Measurements from ENCODE around the gene HOXA13.

The HOXA13 gene

DNA sequence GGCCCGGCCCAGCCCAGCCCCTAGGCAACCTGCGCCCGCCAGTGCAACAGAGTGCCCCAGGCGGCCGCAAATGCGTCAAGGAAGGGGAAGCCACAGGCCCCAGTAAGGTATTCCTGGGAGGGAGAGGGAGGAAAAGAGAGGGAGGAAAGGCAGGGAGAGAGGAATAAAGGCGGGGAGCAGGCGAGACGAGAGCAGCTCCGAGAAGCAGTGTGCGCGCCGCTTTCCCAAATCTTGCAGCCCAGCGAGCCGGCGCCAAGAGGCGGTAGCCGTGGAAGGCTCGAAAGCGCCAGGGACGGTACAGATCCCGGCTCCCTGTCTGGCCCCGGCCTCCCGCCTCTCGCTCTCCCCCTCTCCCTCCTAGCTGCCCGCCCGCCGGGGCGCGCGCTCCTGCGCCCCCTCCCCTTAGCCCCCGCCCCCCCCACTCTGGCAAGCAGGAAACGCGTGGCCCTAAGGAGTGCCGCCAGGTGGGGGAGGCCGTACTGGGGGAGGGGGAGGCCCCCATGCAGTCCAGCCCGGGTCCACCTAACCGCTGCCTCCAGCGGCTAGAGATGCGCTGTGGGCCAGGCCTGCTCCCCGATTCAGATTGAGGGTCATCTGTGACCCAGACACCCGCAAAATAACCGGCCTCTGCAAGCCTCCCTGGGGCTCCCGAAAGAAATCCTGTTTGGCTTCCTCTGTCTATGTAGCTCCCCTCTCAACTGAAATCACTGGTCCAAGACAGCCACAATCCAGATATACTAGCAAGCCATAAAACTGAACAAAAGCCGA, 30.0 kb downstream of the HOXA13 start (continued):
- TF ChIP-seq, protein P1, sequence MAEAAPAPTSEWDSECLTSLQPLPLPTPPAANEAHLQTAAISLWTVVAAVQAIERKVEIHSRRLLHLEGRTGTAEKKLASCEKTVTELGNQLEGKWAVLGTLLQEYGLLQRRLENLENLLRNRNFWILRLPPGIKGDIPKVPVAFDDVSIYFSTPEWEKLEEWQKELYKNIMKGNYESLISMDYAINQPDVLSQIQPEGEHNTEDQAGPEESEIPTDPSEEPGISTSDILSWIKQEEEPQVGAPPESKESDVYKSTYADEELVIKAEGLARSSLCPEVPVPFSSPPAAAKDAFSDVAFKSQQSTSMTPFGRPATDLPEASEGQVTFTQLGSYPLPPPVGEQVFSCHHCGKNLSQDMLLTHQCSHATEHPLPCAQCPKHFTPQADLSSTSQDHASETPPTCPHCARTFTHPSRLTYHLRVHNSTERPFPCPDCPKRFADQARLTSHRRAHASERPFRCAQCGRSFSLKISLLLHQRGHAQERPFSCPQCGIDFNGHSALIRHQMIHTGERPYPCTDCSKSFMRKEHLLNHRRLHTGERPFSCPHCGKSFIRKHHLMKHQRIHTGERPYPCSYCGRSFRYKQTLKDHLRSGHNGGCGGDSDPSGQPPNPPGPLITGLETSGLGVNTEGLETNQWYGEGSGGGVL (tag by site-specific recombination; IDR thresholded peaks at IDR 0.05) = peak; percentile 86
- TF ChIP-seq ZBTB1 (tag by site-specific recombination; IDR thresholded peaks at IDR 0.05) (no peak), ZNF529 (tag by site-specific recombination; IDR thresholded peaks at IDR 0.05; ENCODE audit: insufficient replicate concordance) (no peak), ZSCAN30 (tag by site-specific recombination; IDR thresholded peaks at IDR 0.05) (0 out of 2 replicates have a peak, but pooled peaks have one; percentile 26), ZNF837 (tag by site-specific recombination; IDR thresholded peaks at IDR 0.05) (no peak), HIC1 (tag by site-specific recombination; IDR thresholded peaks at IDR 0.05) (no peak), ZBTB21 (tag by site-specific recombination; IDR thresholded peaks at IDR 0.05) (no peak), TCF7L2 (IDR thresholded peaks at IDR 0.05; ENCODE audit: borderline replicate concordance, low read depth, low read length) (peak; percentile 64), GFI1B (tag by site-specific recombination; IDR thresholded peaks at IDR 0.05) (peak; percentile 79), ZFHX2 (tag by site-specific recombination; conservative IDR thresholded peaks at IDR 0.05) (0 out of 2 replicates have a peak, but pooled peaks have one; percentile 11)
- TF ChIP-seq, protein P2, sequence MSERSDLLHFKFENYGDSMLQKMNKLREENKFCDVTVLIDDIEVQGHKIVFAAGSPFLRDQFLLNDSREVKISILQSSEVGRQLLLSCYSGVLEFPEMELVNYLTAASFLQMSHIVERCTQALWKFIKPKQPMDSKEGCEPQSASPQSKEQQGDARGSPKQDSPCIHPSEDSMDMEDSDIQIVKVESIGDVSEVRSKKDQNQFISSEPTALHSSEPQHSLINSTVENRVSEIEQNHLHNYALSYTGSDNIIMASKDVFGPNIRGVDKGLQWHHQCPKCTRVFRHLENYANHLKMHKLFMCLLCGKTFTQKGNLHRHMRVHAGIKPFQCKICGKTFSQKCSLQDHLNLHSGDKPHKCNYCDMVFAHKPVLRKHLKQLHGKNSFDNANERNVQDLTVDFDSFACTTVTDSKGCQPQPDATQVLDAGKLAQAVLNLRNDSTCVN (tag by site-specific recombination; optimal IDR thresholded peaks at IDR 0.05) = peak; percentile 69
- TF ChIP-seq, protein P3, sequence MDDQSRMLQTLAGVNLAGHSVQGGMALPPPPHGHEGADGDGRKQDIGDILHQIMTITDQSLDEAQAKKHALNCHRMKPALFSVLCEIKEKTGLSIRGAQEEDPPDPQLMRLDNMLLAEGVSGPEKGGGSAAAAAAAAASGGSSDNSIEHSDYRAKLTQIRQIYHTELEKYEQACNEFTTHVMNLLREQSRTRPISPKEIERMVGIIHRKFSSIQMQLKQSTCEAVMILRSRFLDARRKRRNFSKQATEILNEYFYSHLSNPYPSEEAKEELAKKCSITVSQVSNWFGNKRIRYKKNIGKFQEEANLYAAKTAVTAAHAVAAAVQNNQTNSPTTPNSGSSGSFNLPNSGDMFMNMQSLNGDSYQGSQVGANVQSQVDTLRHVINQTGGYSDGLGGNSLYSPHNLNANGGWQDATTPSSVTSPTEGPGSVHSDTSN (CRISPR knock-in tag; IDR thresholded peaks at IDR 0.05) = no peak
- TF ChIP-seq, protein P4, sequence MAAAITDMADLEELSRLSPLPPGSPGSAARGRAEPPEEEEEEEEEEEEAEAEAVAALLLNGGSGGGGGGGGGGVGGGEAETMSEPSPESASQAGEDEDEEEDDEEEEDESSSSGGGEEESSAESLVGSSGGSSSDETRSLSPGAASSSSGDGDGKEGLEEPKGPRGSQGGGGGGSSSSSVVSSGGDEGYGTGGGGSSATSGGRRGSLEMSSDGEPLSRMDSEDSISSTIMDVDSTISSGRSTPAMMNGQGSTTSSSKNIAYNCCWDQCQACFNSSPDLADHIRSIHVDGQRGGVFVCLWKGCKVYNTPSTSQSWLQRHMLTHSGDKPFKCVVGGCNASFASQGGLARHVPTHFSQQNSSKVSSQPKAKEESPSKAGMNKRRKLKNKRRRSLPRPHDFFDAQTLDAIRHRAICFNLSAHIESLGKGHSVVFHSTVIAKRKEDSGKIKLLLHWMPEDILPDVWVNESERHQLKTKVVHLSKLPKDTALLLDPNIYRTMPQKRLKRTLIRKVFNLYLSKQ (tag by site-specific recombination; IDR thresholded peaks at IDR 0.05; ENCODE audit: borderline replicate concordance) = no peak

- CTCF ChIA-PET = interaction anchor here (0.6 to 1.6 kb wide), 9 partner anchors 14 to 1313 kb away, joined by 3 to 7 read pairs (median 4); no protein-coding TSS in a partner anchor
- POLR2A ChIA-PET = interaction anchor here (0.6 to 11.2 kb wide), 13 partner anchors 11 to 1585 kb away, joined by 3 to 237 read pairs (median 9); partner anchors contain the start of genes CBX3, HOXA11, HOXA5 and HOXA7
- H3K4me1 ChIP-seq (ENCODE audit: control insufficient read depth, insufficient read depth, low read length) = peaks cover 7% of the 10 kb centered on the region; the same call in 1 of the 2 replicates
- H3K36me3 ChIP-seq (ENCODE audit: control insufficient read depth in 2 of 2, insufficient read depth in 1 of 2, low read length in 2 of 2) = peaks cover 15 to 41% of the 10 kb centered on the region in 2 experiments
- no peaks in the 10 kb centered on the region for H3K9me3 ChIP-seq (ENCODE audit: control insufficient read depth, insufficient read depth, low read depth, low read length)
- H3K4me3 ChIP-seq (ENCODE audit: low read depth, low read length) = peak overlapping the region; percentile 76
- H3K27ac ChIP-seq (ENCODE audit: extremely low read depth, low read depth, low read length) = peak overlapping the region; percentile 100
- TF ChIP-seq, protein P5, sequence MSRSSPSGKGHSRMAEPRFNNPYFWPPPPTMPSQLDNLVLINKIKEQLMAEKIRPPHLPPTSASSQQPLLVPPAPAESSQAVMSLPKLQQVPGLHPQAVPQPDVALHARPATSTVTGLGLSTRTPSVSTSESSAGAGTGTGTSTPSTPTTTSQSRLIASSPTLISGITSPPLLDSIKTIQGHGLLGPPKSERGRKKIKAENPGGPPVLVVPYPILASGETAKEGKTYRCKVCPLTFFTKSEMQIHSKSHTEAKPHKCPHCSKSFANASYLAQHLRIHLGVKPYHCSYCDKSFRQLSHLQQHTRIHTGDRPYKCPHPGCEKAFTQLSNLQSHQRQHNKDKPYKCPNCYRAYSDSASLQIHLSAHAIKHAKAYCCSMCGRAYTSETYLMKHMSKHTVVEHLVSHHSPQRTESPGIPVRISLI (tag by site-specific recombination; IDR thresholded peaks at IDR 0.05) = peak; percentile 88; the same call in 1 of the 2 replicates
- TF ChIP-seq ZNF266 (tag by site-specific recombination; IDR thresholded peaks at IDR 0.05; ENCODE audit: low read depth) (0 out of 2 replicates have a peak, but pooled peaks have one; percentile 4), ZNF335 (tag by site-specific recombination; conservative IDR thresholded peaks at IDR 0.05) (0 out of 2 replicates have a peak, but pooled peaks have one; percentile 32), ZNF274 (IDR thresholded peaks at IDR 0.05; ENCODE audit: low read length) (no peak), ZNF274 (tag by site-specific recombination; IDR thresholded peaks at IDR 0.05; ENCODE audit: borderline replicate concordance) (no peak), ZNF639 (tag by site-specific recombination; IDR thresholded peaks at IDR 0.05) (no peak), KLF7 (tag by site-specific recombination; IDR thresholded peaks at IDR 0.05; ENCODE audit: borderline replicate concordance) (0 out of 2 replicates have a peak, but pooled peaks have one; percentile 9), ZNF2 (tag by site-specific recombination; IDR thresholded peaks at IDR 0.05) (peak; percentile 60; the same call in 1 of the 2 replicates)
- TF ChIP-seq, protein P6, sequence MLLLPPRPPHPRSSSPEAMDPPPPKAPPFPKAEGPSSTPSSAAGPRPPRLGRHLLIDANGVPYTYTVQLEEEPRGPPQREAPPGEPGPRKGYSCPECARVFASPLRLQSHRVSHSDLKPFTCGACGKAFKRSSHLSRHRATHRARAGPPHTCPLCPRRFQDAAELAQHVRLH (tag by site-specific recombination; IDR thresholded peaks at IDR 0.05) = 0 out of 2 replicates have a peak, but pooled peaks have one; percentile 11
These were observed 31.5 kb downstream of the HOXA13 start for GRCh38 chr7:27168265-27168947.
